Activated B cell treated with CpG ODN at 0.5 μM for 24 hours (primary cell): ENCODE measurements around the gene TSPAN19. TPM values are rescaled to one million over a fixed set of nuclear protein-coding genes. Genes with fewer than 3 reads are reported as not detected.

Source experiments
- ATAC-seq: fragments of 200-7000 bp; cut with Tn5 transposase; one replicate; pipeline ENCODE4 v1.10.0; 2021; ENCODE audit warnings: low read depth, mild to moderate bottlenecking, moderate library complexity
- CTCF ChIA-PET: fragments of 350-600 bp; sonication (Branson Sonifier 250); formaldehyde crosslinking; loops from one replicate; lab custom pipeline; 2021; ENCODE audit warnings: antibody characterized with exemption; lab: Charles Lee
- POLR2A ChIA-PET: fragments of 350-600 bp; sonication (Branson Sonifier 250); formaldehyde crosslinking; loops from one replicate; lab custom pipeline; 2021; ENCODE audit warnings: antibody characterized with exemption; lab: Charles Lee
- DNase-seq: peaks from one replicate; pipeline ENCODE4 v3.0.0; 2022
- H3K27ac Mint-ChIP-seq: one replicate; pipeline ENCODE4 v1.8.0; 2020; ENCODE audit warnings: mixed read lengths
- H3K27me3 Mint-ChIP-seq: one replicate; pipeline ENCODE4 v1.8.0; 2021; ENCODE audit warnings: mixed read lengths
- H3K36me3 Mint-ChIP-seq: one replicate; pipeline ENCODE4 v1.8.0; 2021; ENCODE audit warnings: low read depth, mixed read lengths
- H3K4me1 Mint-ChIP-seq: one replicate; pipeline ENCODE4 v1.8.0; 2021; ENCODE audit warnings: mixed read lengths
- H3K4me3 Mint-ChIP-seq: one replicate; pipeline ENCODE4 v1.8.0; 2020; ENCODE audit warnings: mild to moderate bottlenecking, mixed read lengths
- H3K9me3 Mint-ChIP-seq: one replicate; pipeline ENCODE4 v1.8.0; 2020; ENCODE audit warnings: mixed read lengths
- CTCF ChIP-seq: fragments of 200-600 bp; IDR thresholded peaks from one replicate; pipeline ENCODE4 v1.8.0; 2022; ENCODE audit warnings: antibody characterized with exemption, mild to moderate bottlenecking
- intact Hi-C: fragments of 100-400 bp; cut with micrococcal nuclease; formaldehyde crosslinking; loops from one replicate; pipeline ENCODE4 v1.15.1; 2024
- total RNA-seq: library from RNA; stranded (reverse); gene quantifications from 2 replicates; pipeline ENCODE4 v1.2.3, GENCODE V29; 2022

The TSPAN19 gene
- total RNA-seq, 1 donor from 2014 or later: not detected

GRCh38 chr12:85004204-85004603, 31.9 kb downstream of the TSPAN19 start:
- Mint-ChIP-seq H3K9me3 (no peaks in the 10 kb centered on the region), H3K27me3 (no peaks in the 10 kb centered on the region), H3K27ac (no peak overlapping the region), H3K4me3 (no peak overlapping the region), H3K4me1 (no peaks in the 10 kb centered on the region), H3K36me3 (no peaks in the 10 kb centered on the region)
- no peak for DNase-seq
- intact Hi-C loops: no loop called here
- POLR2A ChIA-PET: no interaction called here
- CTCF ChIA-PET: no interaction called here
- TF ChIP-seq CTCF: no peak
- no peak for ATAC-seq

- DNase-seq (no peak), ATAC-seq (no peak)
- intact Hi-C loops: no loop called here
- CTCF ChIA-PET: no interaction called here
- TF ChIP-seq CTCF: no peak
- Mint-ChIP-seq H3K27ac (no peak overlapping the region), H3K4me1 (no peaks in the 10 kb centered on the region), H3K27me3 (no peaks in the 10 kb centered on the region), H3K4me3 (no peak overlapping the region), H3K9me3 (no peaks in the 10 kb centered on the region), H3K36me3 (no peaks in the 10 kb centered on the region)
- POLR2A ChIA-PET: no interaction called here
These were observed 33.2 kb downstream of the TSPAN19 start for GRCh38 chr12:85002778-85003296.

- TF ChIP-seq CTCF: no peak
- Mint-ChIP-seq H3K36me3 (no peaks in the 10 kb centered on the region), H3K9me3 (no peaks in the 10 kb centered on the region), H3K27ac (no peak overlapping the region), H3K4me3 (no peak overlapping the region), H3K4me1 (no peaks in the 10 kb centered on the region), H3K27me3 (no peaks in the 10 kb centered on the region)
- ChIA-PET CTCF (no interaction called here), POLR2A (no interaction called here)
- ATAC-seq (no peak), DNase-seq (no peak)
- intact Hi-C loops: no loop called here
These were observed 35.3 kb downstream of the TSPAN19 start for GRCh38 chr12:85000729-85001128.

GRCh38 chr12:84998341-84998740, 37.7 kb downstream of the TSPAN19 start:
- Mint-ChIP-seq H3K27me3 (no peaks in the 10 kb centered on the region), H3K36me3 (no peaks in the 10 kb centered on the region), H3K9me3 (no peaks in the 10 kb centered on the region), H3K4me1 (no peaks in the 10 kb centered on the region), H3K4me3 (no peak overlapping the region), H3K27ac (no peak overlapping the region)
- no peak for TF ChIP-seq CTCF
- intact Hi-C loops: no loop called here
- ChIA-PET POLR2A (no interaction called here), CTCF (no interaction called here)
- ATAC-seq (no peak), DNase-seq (no peak)

- ChIA-PET POLR2A (no interaction called here), CTCF (no interaction called here)
- no peak for DNase-seq
- H3K27me3 Mint-ChIP-seq: no peaks in the 10 kb centered on the region
- H3K4me3 Mint-ChIP-seq: no peak overlapping the region
- no peaks in the 10 kb centered on the region for H3K36me3 Mint-ChIP-seq
- intact Hi-C loops: no loop called here
- H3K4me1 Mint-ChIP-seq: no peaks in the 10 kb centered on the region
- H3K27ac Mint-ChIP-seq: no peak overlapping the region
- TF ChIP-seq CTCF: no peak
- H3K9me3 Mint-ChIP-seq: no peaks in the 10 kb centered on the region
- ATAC-seq: no peak
These were observed 39.3 kb downstream of the TSPAN19 start for GRCh38 chr12:84996759-84997158.
